Astrocyte (in vitro differentiated cells and primary cell): ENCODE measurements around the gene FILIP1L. TPM values are rescaled to one million over a fixed set of nuclear protein-coding genes. Genes with fewer than 3 reads are reported as not detected.

ENCODE experiments used
- DNase-seq: peaks from one replicate; pipeline ENCODE4 v3.0.0-alpha.2; 2010; ENCODE audit warnings: low read depth
- FAIRE-seq: peaks from 2 replicates; lab custom pipeline; 2011; peaks lifted over from hg19 to GRCh38; lab: Jason Lieb, UNC
- H2AFZ ChIP-seq: 2 replicates; pipeline ENCODE4 v1.6.0; 2012; ENCODE audit warnings: low read depth, low read length, inconsistent platforms
- H3K27ac ChIP-seq: 2 replicates; pipeline ENCODE4 v1.5.1; 2011; ENCODE audit warnings: low read depth, low read length, inconsistent platforms
- H3K27me3 ChIP-seq: 2 replicates; pipeline ENCODE4 v1.6.0; 2011; ENCODE audit warnings: low read length, inconsistent platforms; ENCODE audit not compliant: insufficient read depth
- H3K36me3 ChIP-seq: 2 replicates; pipeline ENCODE4 v1.5.1; 2011; ENCODE audit warnings: low read length, inconsistent platforms; ENCODE audit not compliant: insufficient read depth
- H3K4me1 ChIP-seq: 2 replicates; pipeline ENCODE4 v1.5.1; 2011; ENCODE audit warnings: low read length, inconsistent platforms; ENCODE audit not compliant: insufficient read depth
- H3K4me2 ChIP-seq: 2 replicates; pipeline ENCODE4 v1.6.0; 2012; ENCODE audit warnings: low read length, inconsistent platforms
- H3K4me3 ChIP-seq: 2 replicates; pipeline ENCODE4 v1.5.1; 2011; ENCODE audit warnings: low read depth, mild to moderate bottlenecking, low read length, inconsistent platforms; ENCODE audit not compliant: insufficient read depth
- H3K79me2 ChIP-seq: 2 replicates; pipeline ENCODE4 v1.6.0; 2012; ENCODE audit warnings: mild to moderate bottlenecking, low read length, inconsistent platforms; ENCODE audit not compliant: insufficient read depth
- H3K9ac ChIP-seq: 2 replicates; pipeline ENCODE4 v1.6.0; 2012; ENCODE audit warnings: mild to moderate bottlenecking, low read length, inconsistent platforms
- H3K9me3 ChIP-seq: 2 replicates; pipeline ENCODE4 v1.5.1; 2012; ENCODE audit warnings: low read depth, mild to moderate bottlenecking, low read length, inconsistent platforms; ENCODE audit not compliant: insufficient read depth
- H4K20me1 ChIP-seq: 2 replicates; pipeline ENCODE4 v1.6.0; 2012; ENCODE audit warnings: low read length, inconsistent platforms; ENCODE audit not compliant: insufficient read depth
- H3K27ac Mint-ChIP-seq: one replicate; pipeline ENCODE4 v1.8.0; 2021; ENCODE audit warnings: mild to moderate bottlenecking, mixed read lengths; ENCODE audit not compliant: unreplicated experiment
- H3K27me3 Mint-ChIP-seq: one replicate; pipeline ENCODE4 v1.8.0; 2021; ENCODE audit warnings: low read depth, mixed read lengths; ENCODE audit not compliant: unreplicated experiment
- H3K36me3 Mint-ChIP-seq: one replicate; pipeline ENCODE4 v1.8.0; 2021; ENCODE audit warnings: low read depth, mixed read lengths; ENCODE audit not compliant: unreplicated experiment
- H3K4me1 Mint-ChIP-seq: one replicate; pipeline ENCODE4 v1.8.0; 2021; ENCODE audit warnings: low read depth, mixed read lengths; ENCODE audit not compliant: unreplicated experiment
- H3K4me3 Mint-ChIP-seq: one replicate; pipeline ENCODE4 v1.8.0; 2021; ENCODE audit warnings: mild to moderate bottlenecking, moderate library complexity, mixed read lengths; ENCODE audit not compliant: unreplicated experiment
- H3K9me3 Mint-ChIP-seq: one replicate; pipeline ENCODE4 v1.8.0; 2021; ENCODE audit warnings: mild to moderate bottlenecking, mixed read lengths; ENCODE audit not compliant: unreplicated experiment
- EZH2 ChIP-seq: IDR thresholded peaks from 2 replicates; pipeline ENCODE4 v1.6.1; 2012; ENCODE audit warnings: mild to moderate bottlenecking, low read length, inconsistent platforms; ENCODE audit not compliant: insufficient read depth
- total RNA-seq: library from RNA; stranded (reverse); gene quantifications from 2 replicates; pipeline ENCODE4 v1.2.1, GENCODE V29; 2021
- TF ChIP-seq, protein P1 (sequence below): IDR thresholded peaks from 2 replicates; pipeline ENCODE4 v1.5.1; 2011; ENCODE audit warnings: low read depth, mild to moderate bottlenecking, inconsistent platforms, low read length, moderate library complexity; ENCODE audit not compliant: insufficient read depth

Gene FILIP1L
- total RNA-seq, 1 donor from 2014 or later, result 209 TPM

DNA sequence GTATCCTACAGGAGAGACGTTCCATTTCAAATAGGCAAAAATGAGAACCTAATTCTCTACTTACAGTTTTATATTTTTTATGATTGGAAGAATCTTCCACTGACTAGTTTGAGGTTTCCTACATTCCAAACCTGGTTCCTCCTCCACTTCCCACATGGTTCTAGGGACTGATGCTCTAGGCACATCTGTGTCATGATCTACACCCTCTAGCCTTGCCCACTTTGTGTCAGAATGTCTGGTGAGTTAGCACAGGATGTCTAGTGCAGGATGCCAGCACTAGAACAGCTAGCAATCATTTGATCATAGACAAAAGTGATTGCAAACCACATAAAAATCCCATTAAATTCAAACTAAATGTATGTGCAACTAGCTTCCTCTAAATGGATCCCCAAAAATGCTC, 26.7 kb upstream of the FILIP1L start:
- Histone ChIP-seq H3K79me2 (no peaks in the 10 kb centered on the region), H3K4me2 (no peak overlapping the region), H3K27me3 (no peaks in the 10 kb centered on the region), H3K9ac (no peak overlapping the region), H3K27ac (no peak overlapping the region), H3K4me3 (no peak overlapping the region), H3K9me3 (no peaks in the 10 kb centered on the region), H4K20me1 (no peaks in the 10 kb centered on the region), H3K36me3 (no peaks in the 10 kb centered on the region), H2AFZ (no peak overlapping the region), H3K4me1 (no peaks in the 10 kb centered on the region)
- Mint-ChIP-seq H3K9me3 (peaks cover 7% of the 10 kb centered on the region), H3K4me1 (peaks cover 3% of the 10 kb centered on the region), H3K27me3 (no peaks in the 10 kb centered on the region), H3K4me3 (no peak overlapping the region), H3K27ac (no peak overlapping the region), H3K36me3 (no peaks in the 10 kb centered on the region)
- FAIRE-seq (no peak), DNase-seq (no peak)
- TF ChIP-seq EZH2, result no peak
- TF ChIP-seq, protein P1, sequence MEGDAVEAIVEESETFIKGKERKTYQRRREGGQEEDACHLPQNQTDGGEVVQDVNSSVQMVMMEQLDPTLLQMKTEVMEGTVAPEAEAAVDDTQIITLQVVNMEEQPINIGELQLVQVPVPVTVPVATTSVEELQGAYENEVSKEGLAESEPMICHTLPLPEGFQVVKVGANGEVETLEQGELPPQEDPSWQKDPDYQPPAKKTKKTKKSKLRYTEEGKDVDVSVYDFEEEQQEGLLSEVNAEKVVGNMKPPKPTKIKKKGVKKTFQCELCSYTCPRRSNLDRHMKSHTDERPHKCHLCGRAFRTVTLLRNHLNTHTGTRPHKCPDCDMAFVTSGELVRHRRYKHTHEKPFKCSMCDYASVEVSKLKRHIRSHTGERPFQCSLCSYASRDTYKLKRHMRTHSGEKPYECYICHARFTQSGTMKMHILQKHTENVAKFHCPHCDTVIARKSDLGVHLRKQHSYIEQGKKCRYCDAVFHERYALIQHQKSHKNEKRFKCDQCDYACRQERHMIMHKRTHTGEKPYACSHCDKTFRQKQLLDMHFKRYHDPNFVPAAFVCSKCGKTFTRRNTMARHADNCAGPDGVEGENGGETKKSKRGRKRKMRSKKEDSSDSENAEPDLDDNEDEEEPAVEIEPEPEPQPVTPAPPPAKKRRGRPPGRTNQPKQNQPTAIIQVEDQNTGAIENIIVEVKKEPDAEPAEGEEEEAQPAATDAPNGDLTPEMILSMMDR, result no peak

DNA sequence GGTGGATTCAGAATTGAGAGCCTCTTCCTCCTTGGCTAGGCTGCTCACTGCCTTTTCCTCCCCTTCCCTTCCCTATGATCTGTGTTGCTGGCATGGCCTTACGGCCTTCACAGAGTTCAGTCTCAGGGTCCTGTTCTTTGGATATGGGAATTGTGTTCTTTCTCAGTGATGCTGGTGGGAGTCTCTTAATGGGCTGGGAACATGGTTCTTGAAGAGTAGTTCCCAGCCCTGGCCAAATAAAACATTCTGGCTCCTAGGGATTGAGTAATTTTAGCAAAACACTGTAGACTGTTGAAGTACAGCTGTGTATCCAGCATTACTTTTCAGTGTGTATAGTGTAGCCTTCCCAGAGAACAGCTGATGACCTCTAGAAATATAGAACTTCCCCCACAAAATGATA, 22.6 kb upstream of the FILIP1L start:
- no peak overlapping the region for H3K4me3 Mint-ChIP-seq
- H3K27me3 ChIP-seq, result no peaks in the 10 kb centered on the region

DNA sequence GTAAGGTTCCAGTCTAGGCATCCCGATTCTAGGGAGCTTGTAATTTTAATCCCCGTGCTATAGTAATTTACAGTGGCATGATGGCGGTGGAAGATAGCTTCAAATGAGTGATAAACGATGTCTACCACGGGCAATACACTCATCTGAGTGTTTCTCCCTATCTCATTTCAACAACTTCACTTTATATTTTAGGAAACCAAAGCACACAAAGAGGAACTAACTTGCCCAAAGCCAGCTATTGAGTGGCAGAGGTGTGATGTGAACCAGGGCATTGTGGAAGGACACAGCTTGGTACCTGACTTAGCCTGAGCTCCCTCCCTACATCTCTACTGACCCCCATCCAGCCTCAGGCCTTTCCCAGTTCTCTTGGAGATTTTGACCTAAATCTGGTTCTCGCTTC, 16.9 kb upstream of the FILIP1L start:
- Histone ChIP-seq H3K79me2 (no peaks in the 10 kb centered on the region), H3K4me2 (no peak overlapping the region), H2AFZ (no peak overlapping the region), H3K4me1 (no peaks in the 10 kb centered on the region), H3K27me3 (no peaks in the 10 kb centered on the region), H3K9ac (no peak overlapping the region), H3K9me3 (no peaks in the 10 kb centered on the region), H4K20me1 (no peaks in the 10 kb centered on the region), H3K36me3 (no peaks in the 10 kb centered on the region), H3K27ac (no peak overlapping the region), H3K4me3 (no peak overlapping the region)
- Mint-ChIP-seq H3K27me3 (no peaks in the 10 kb centered on the region), H3K4me3 (no peak overlapping the region), H3K4me1 (no peaks in the 10 kb centered on the region), H3K36me3 (no peaks in the 10 kb centered on the region), H3K9me3 (no peaks in the 10 kb centered on the region), H3K27ac (no peak overlapping the region)
- TF ChIP-seq, protein P1, result no peak
- TF ChIP-seq EZH2, result no peak
- FAIRE-seq (no peak), DNase-seq (no peak)

More for the DNA sequence above, 22.6 kb upstream of the FILIP1L start:
- H4K20me1 ChIP-seq, result no peaks in the 10 kb centered on the region
- Mint-ChIP-seq H3K4me1 (peaks cover 3% of the 10 kb centered on the region), H3K9me3 (peaks cover 5% of the 10 kb centered on the region), H3K36me3 (no peaks in the 10 kb centered on the region), H3K27ac (no peak overlapping the region), H3K27me3 (no peaks in the 10 kb centered on the region)
- H3K4me2 ChIP-seq, result no peak overlapping the region
- H3K9me3 ChIP-seq, result no peaks in the 10 kb centered on the region
- no peaks in the 10 kb centered on the region for H3K79me2 ChIP-seq
- no peak for FAIRE-seq
- no peak for DNase-seq
- TF ChIP-seq, protein P1, result no peak
- no peak for TF ChIP-seq EZH2
- no peak overlapping the region for H2AFZ ChIP-seq
- no peak overlapping the region for H3K9ac ChIP-seq
- no peaks in the 10 kb centered on the region for H3K36me3 ChIP-seq
- no peak overlapping the region for H3K27ac ChIP-seq
- H3K4me3 ChIP-seq, result no peak overlapping the region
- H3K4me1 ChIP-seq, result no peaks in the 10 kb centered on the region
